K562 (cell line): ENCODE measurements around the gene KRTAP9-7. TPM values are rescaled to one million over a fixed set of nuclear protein-coding genes. Genes with fewer than 3 reads are reported as not detected.
A peak's percentile ranks its signal among the peaks of the same experiment; 100 is the strongest.

ENCODE experiments used
- ATAC-seq: fragments of 200-7000 bp; cut with Tn5 transposase; 3 replicates; pipeline ENCODE4 v1.9.1; 2020; ENCODE audit warnings: moderate library complexity
- BruUV-seq: library from RNA; stranded (reverse); fragments of 400-500 nt; replicated peaks from 2 replicates; lab custom pipeline; 2021; lab: Mats Ljungman, UMichigan
- CTCF ChIA-PET: fragments of 300-600 bp; formaldehyde crosslinking; extraction: SDS; loops from one replicate; lab custom pipeline; 2021; ENCODE audit warnings: low intra/inter-chr PET ratio; lab: Yijun Ruan, JAX
- POLR2A ChIA-PET: fragments of 300-600, 350-650 bp; sonication (Branson Sonifier 250); formaldehyde crosslinking; extraction: SDS; loops from one replicate; lab custom pipeline; 2021; ENCODE audit warnings: antibody characterized with exemption, inconsistent platforms; lab: Yijun Ruan, JAX
- DNase-seq, 4 experiments: peaks; one replicate each; pipeline versions ENCODE4 v3.0.0 to v3.0.0-alpha.2; 2011 to 2018; ENCODE audit warnings: low spot score in 3 of 4, mixed read lengths in 3 of 4; ENCODE audit errors: extremely low read depth in 1 of 4
- FAIRE-seq: peaks from 2 replicates; lab custom pipeline; 2011; peaks lifted over from hg19 to GRCh38; lab: Jason Lieb, UNC
- H2AFZ ChIP-seq: 2 replicates; pipeline ENCODE4 v1.6.0; 2011; ENCODE audit warnings: low read depth, low read length, control low read depth, inconsistent platforms
- H3K27ac ChIP-seq: fragments of 200-600 bp; 3 replicates; pipeline ENCODE4 v1.8.0; 2011; ENCODE audit warnings: low read depth, mild to moderate bottlenecking, control low read depth, inconsistent platforms, low read length, moderate library complexity, mixed read lengths; ENCODE audit errors: extremely low read depth
- H3K27me3 ChIP-seq, 2 experiments: fragments of 300-600 bp in 1 of 2; 2 replicates in 1 of 2; 3 replicates in 1 of 2; pipeline versions ENCODE4 v1.6.0 to v1.8.0; 2011; ENCODE audit warnings: inconsistent platforms in 2 of 2, low read length in 2 of 2, mild to moderate bottlenecking in 1 of 2, mixed read lengths in 1 of 2, moderate library complexity in 1 of 2; ENCODE audit not compliant: control insufficient read depth in 2 of 2, insufficient read depth in 2 of 2
- H3K36me3 ChIP-seq: fragments of 300-600 bp; 3 replicates; pipeline ENCODE4 v1.8.0; 2011; ENCODE audit warnings: mild to moderate bottlenecking, low read length, inconsistent platforms; ENCODE audit not compliant: control insufficient read depth, insufficient read depth
- H3K4me1 ChIP-seq, 2 experiments: fragments of 200-600 bp in 1 of 2; replicated peaks in 1 of 2; 2 replicates in 1 of 2; 3 replicates in 1 of 2; pipeline versions ENCODE4 v1.5.1 to v1.8.0; 2011; ENCODE audit warnings: inconsistent platforms in 2 of 2, low read length in 2 of 2, mild to moderate bottlenecking in 1 of 2, mixed read lengths in 1 of 2, moderate library complexity in 1 of 2; ENCODE audit not compliant: control insufficient read depth in 2 of 2, insufficient read depth in 2 of 2
- H3K4me2 ChIP-seq: 2 replicates; pipeline ENCODE4 v1.6.1; 2011; ENCODE audit warnings: low read length, control low read depth, inconsistent platforms, mixed read lengths; ENCODE audit not compliant: insufficient read depth
- H3K4me3 ChIP-seq: fragments of 200-600 bp; sonication (generic), shearing (Covaris generic); 2 replicates; pipeline ENCODE4 v1.5.1; 2016; ENCODE audit warnings: control low read depth, inconsistent platforms
- H3K79me2 ChIP-seq: fragments of 200-600 bp; 3 replicates; pipeline ENCODE4 v1.8.0; 2011; ENCODE audit warnings: low read length, inconsistent platforms; ENCODE audit not compliant: control insufficient read depth, insufficient read depth
- H3K9ac ChIP-seq, 2 experiments: 2 replicates each; pipeline versions ENCODE4 v1.6.0 to v1.6.1; 2011; ENCODE audit warnings: low read depth in 2 of 2, low read length in 2 of 2, control low read depth in 1 of 2, inconsistent platforms in 1 of 2, mild to moderate bottlenecking in 1 of 2, mixed read lengths in 1 of 2; ENCODE audit not compliant: insufficient read depth in 1 of 2
- H3K9me1 ChIP-seq: one replicate; pipeline ENCODE4 v1.6.0; 2011; ENCODE audit warnings: inconsistent platforms, mild to moderate bottlenecking, low read length, moderate library complexity; ENCODE audit not compliant: control insufficient read depth, insufficient read depth
- H3K9me3 ChIP-seq: replicated peaks from 2 replicates; pipeline ENCODE4 v1.5.1; 2011; ENCODE audit warnings: low read depth, low read length, inconsistent platforms; ENCODE audit not compliant: control insufficient read depth, insufficient read depth
- H4K20me1 ChIP-seq: replicated peaks from 2 replicates; pipeline ENCODE4 v1.6.1; 2011; ENCODE audit warnings: low read length, inconsistent platforms, mixed read lengths; ENCODE audit not compliant: control insufficient read depth, insufficient read depth
- CSDE1 ChIP-seq, 2 experiments: fragments of 450-650 bp; IDR thresholded peaks; 2 replicates each; pipeline ENCODE4 v1.6.1; 2016; ENCODE audit warnings: mild to moderate bottlenecking in 1 of 2
- CTCF ChIP-seq, 3 experiments: IDR thresholded peaks in 2 of 3; conservative IDR thresholded peaks in 1 of 3; 2 replicates each; pipeline ENCODE4 v1.5.1; 2011 to 2012; ENCODE audit warnings: low read length in 3 of 3, mild to moderate bottlenecking in 3 of 3, control low read depth in 2 of 3, improper control_type of control experiment in 1 of 3, inconsistent platforms in 1 of 3, low read depth in 1 of 3, mixed read lengths in 1 of 3, moderate library complexity in 1 of 3; ENCODE audit not compliant: insufficient read depth in 2 of 3
- GABPB2 ChIP-seq: fragments of 250-450 bp; sonication (Bioruptor Pico); conservative IDR thresholded peaks from 2 replicates; pipeline ENCODE4 v1.5.1; 2021; ENCODE audit warnings: mild to moderate bottlenecking
- ILF3 ChIP-seq: fragments of 450-650 bp; IDR thresholded peaks from 2 replicates; pipeline ENCODE4 v1.6.1; 2018; ENCODE audit warnings: antibody characterized with exemption, mild to moderate bottlenecking, moderate library complexity, borderline replicate concordance
- JUNB ChIP-seq: fragments of 450-650 bp; formaldehyde crosslinking; conservative IDR thresholded peaks from 2 replicates; pipeline ENCODE4 v1.4.0; 2020; ENCODE audit warnings: mild to moderate bottlenecking
- JUND ChIP-seq, 2 experiments: IDR thresholded peaks; 2 replicates in 1 of 2; 3 replicates in 1 of 2; pipeline ENCODE4 v1.6.1; 2011; ENCODE audit warnings: borderline replicate concordance in 2 of 2, low read depth in 2 of 2, low read length in 2 of 2, improper control_type of control experiment in 1 of 2, missing biosample characterization in 1 of 2, missing genetic modification characterization in 1 of 2, missing genetic modification reagents in 1 of 2
- KAT7 ChIP-seq: sonication (generic); formaldehyde crosslinking; IDR thresholded peaks from 2 replicates; pipeline ENCODE4 v1.8.0; 2022; ENCODE audit warnings: missing genetic modification reagents, mild to moderate bottlenecking, borderline replicate concordance
- NFATC3 ChIP-seq: fragments of 450-650 bp; IDR thresholded peaks from 2 replicates; pipeline ENCODE4 v1.6.1; 2017; ENCODE audit warnings: mild to moderate bottlenecking
- RBM34 ChIP-seq: fragments of 200-400 bp; formaldehyde crosslinking; IDR thresholded peaks from 2 replicates; pipeline ENCODE4 v1.6.1; 2018; ENCODE audit warnings: low read length, borderline replicate concordance; ENCODE audit not compliant: insufficient read depth
- RUNX1 ChIP-seq: sonication (generic); IDR thresholded peaks from 2 replicates; pipeline ENCODE4 v1.6.1; 2016; ENCODE audit warnings: antibody characterized with exemption, low read depth
- SMARCB1 ChIP-seq: IDR thresholded peaks from 2 replicates; pipeline ENCODE4 v1.6.1; 2011; ENCODE audit warnings: improper control_type of control experiment, low read depth; ENCODE audit not compliant: insufficient read length
- SPI1 ChIP-seq: IDR thresholded peaks from 2 replicates; pipeline ENCODE4 v1.6.1; 2011; ENCODE audit warnings: low read depth, low read length, control low read depth, borderline replicate concordance
- TFAP4 ChIP-seq: sonication (generic); formaldehyde crosslinking; IDR thresholded peaks from 2 replicates; pipeline ENCODE4 v1.8.0; 2022; ENCODE audit warnings: missing genetic modification reagents, mild to moderate bottlenecking, moderate library complexity, borderline replicate concordance
- ZBED1 ChIP-seq: IDR thresholded peaks from 2 replicates; pipeline ENCODE4 v1.6.1; 2014
- ZKSCAN8 ChIP-seq: fragments of 200-800 bp; sonication (Bioruptor generic); IDR thresholded peaks from 2 replicates; pipeline ENCODE4 v1.6.1; 2016; ENCODE audit warnings: missing genetic modification characterization, missing compliant biosample characterization
- ZNF174 ChIP-seq: fragments of 250-450 bp; sonication (Bioruptor Pico); IDR thresholded peaks from 2 replicates; pipeline ENCODE4 v1.4.0; 2020; ENCODE audit warnings: mild to moderate bottlenecking
- ZNF3 ChIP-seq: fragments of 250-450 bp; sonication (Bioruptor Pico); IDR thresholded peaks from 2 replicates; pipeline ENCODE4 v1.5.0; 2021; ENCODE audit warnings: mild to moderate bottlenecking, moderate library complexity
- ZNF384 ChIP-seq: IDR thresholded peaks from 2 replicates; pipeline ENCODE4 v1.6.1; 2012; ENCODE audit warnings: low read depth, low read length, improper control_type of control experiment
- ZNF398 ChIP-seq: fragments of 250-450 bp; sonication (Bioruptor Pico); IDR thresholded peaks from 2 replicates; pipeline ENCODE4 v1.8.0; 2021; ENCODE audit warnings: moderate library complexity, mild to moderate bottlenecking, inconsistent platforms
- WGBS: fragments of 100-300 bp; shearing (Covaris generic); methylation state at CpG from one replicate; pipeline ENCODE4 v1.1.6; 2016; ENCODE audit warnings: low coverage, mixed read lengths; ENCODE audit not compliant: insufficient coverage; ENCODE audit errors: missing lambda C conversion rate; 5-methylcytosine and 5-hydroxymethylcytosine counted together
- in situ Hi-C: fragments of 300-500 bp; cut with MboI; formaldehyde crosslinking; loops from 4 replicates; pipeline ENCODE4 v1.15.0; 2018; ENCODE audit warnings: inconsistent platforms, mixed read lengths
- intact Hi-C: fragments of 100-400 bp; cut with micrococcal nuclease; formaldehyde crosslinking; loops from 2 replicates; pipeline ENCODE4 v1.14.2; 2022
- polyA plus RNA-seq, 8 experiments: library from polyadenylated mRNA; depleted of rRNA in 4 of 8; stranded (reverse) in 5 of 8; unstranded in 3 of 8; fragments of >200 nt; fragmentation: Nextera tagmentation in 2 of 8; fragmentation: Illumina TruSeq in 1 of 8; extraction: Ambion mirVana in 2 of 8; extraction: Trizol in 1 of 8; gene quantifications; 2 replicates each; pipeline versions ENCODE4 v1.2.1 to v1.2.3, GENCODE V29; 2011 to 2014; ENCODE audit warnings: inconsistent platforms in 1 of 8, missing spikeins in 1 of 8
- total RNA-seq, 7 experiments: library from RNA; depleted of rRNA in 6 of 7; stranded (reverse); fragments of >200 nt in 6 of 7; fragmentation: Illumina TruSeq in 2 of 7; extraction: Trizol in 2 of 7; gene quantifications; 2 replicates each; pipeline versions ENCODE4 v1.2.1 to v1.2.3, GENCODE V29; 2011 to 2021; ENCODE audit warnings: low replicate concordance in 1 of 7

KRTAP9-7 gene
- total and polyA plus RNA-seq, 9 of the 15 experiments (the other 6 are each of a cell fraction or from before 2014, with no cell fraction given) = not detected

GRCh38 chr17:41251261-41251660, 24.2 kb upstream of the KRTAP9-7 start (continued):
- TF ChIP-seq JUND (IDR thresholded peaks at IDR 0.05; ENCODE audit: borderline replicate concordance, low read depth, low read length) (no peak), JUND (tag; IDR thresholded peaks at IDR 0.05; ENCODE audit: borderline replicate concordance, low read depth, low read length) (no peak), SPI1 (no peak), SMARCB1 (no peak), CTCF (IDR thresholded peaks at IDR 0.05 in 2 of 3, conservative IDR thresholded peaks at IDR 0.05 in 1 of 3; ENCODE audit: insufficient read depth in 2 of 3, low read depth in 1 of 3, low read length in 3 of 3) (no peak), ZNF384 (no peak), ZBED1 (no peak), TFAP4 (CRISPR knock-in tag) (no peak)

GRCh38 chr17:41254861-41255260, 20.6 kb upstream of the KRTAP9-7 start:
- Histone ChIP-seq H3K9me1 (no peaks in the 10 kb centered on the region), H3K4me2 (no peak overlapping the region), H3K36me3 (no peaks in the 10 kb centered on the region), H3K4me1 (no peaks in the 10 kb centered on the region), H3K27ac (no peak overlapping the region), H3K27me3 (peaks cover 0 to 2% of the 10 kb centered on the region in 2 experiments; a peak in 1 of 5 replicates), H4K20me1 (no peaks in the 10 kb centered on the region), H3K79me2 (no peaks in the 10 kb centered on the region), H3K9me3 (no peaks in the 10 kb centered on the region), H3K9ac (no peak overlapping the region), H2AFZ (no peak overlapping the region), H3K4me3 (no peak overlapping the region)
- no TSS peak for BruUV-seq
- ATAC-seq = no peak
- no peak for FAIRE-seq
- ChIA-PET POLR2A (no interaction called here), CTCF (interaction anchor here (0.6 kb wide), 1 partner anchor 54 kb away, joined by 3 read pairs; the partner anchor contains the start of gene KRTAP16-1)
- 0% methylated on average over 1 of the region's 1 CpG for WGBS
- intact Hi-C loops = no loop called here
- in situ Hi-C loops = no loop called here
- DNase-seq = peak in 2 of 4 experiments; percentile 0
- TF ChIP-seq GABPB2 (CRISPR knock-in tag) (no peak), ZNF398 (CRISPR knock-in tag) (no peak), JUNB (no peak), ZNF3 (CRISPR knock-in tag) (no peak), RUNX1 (no peak), RBM34 (no peak), CSDE1 (IDR thresholded peaks at IDR 0.05) (no peak), ILF3 (no peak), NFATC3 (no peak), ZKSCAN8 (no peak), KAT7 (CRISPR knock-in tag) (no peak), ZNF174 (CRISPR knock-in tag) (no peak)
